SK-N-MC (cell line): ENCODE data around the gene AUTS2.

Experiments
- EZH2 ChIP-seq: fragments of 200-600 bp; sonication (generic); IDR thresholded peaks from one replicate; pipeline ENCODE4 v1.6.1; 2017; ENCODE audit warnings: antibody characterized with exemption
- POLR2AphosphoS5 ChIP-seq: IDR thresholded peaks from 2 replicates; pipeline ENCODE4 v1.6.1; 2012; ENCODE audit warnings: mild to moderate bottlenecking, low read depth, low read length, borderline replicate concordance

DNA sequence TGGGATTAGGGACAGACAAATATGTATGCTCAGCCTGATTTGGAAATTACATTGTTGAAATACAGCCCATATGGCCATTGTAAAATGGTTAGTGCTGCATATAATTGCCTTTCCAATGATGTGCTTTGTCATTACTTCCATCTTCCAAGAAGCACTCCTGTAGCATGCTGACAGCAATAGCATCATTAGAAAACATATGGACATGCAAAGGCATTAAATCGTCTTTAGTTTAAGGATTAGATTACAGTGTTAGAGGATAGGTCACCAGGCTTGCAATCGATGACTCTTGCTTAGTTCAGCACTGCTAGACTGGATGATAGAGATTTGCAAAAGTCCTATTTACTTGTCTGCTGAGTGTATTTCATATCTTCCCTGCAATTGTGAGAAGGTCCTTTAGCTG lies 17.4 kb downstream of the AUTS2 start:
- TF ChIP-seq EZH2 (no peak), POLR2AphosphoS5 (no peak)
